ENCODE results near the gene EXOC6B. TPM values are rescaled to one million over a fixed set of nuclear protein-coding genes. Genes with fewer than 3 reads are reported as not detected.
A peak's percentile ranks its signal among the peaks of the same experiment; 100 is the strongest.

The EXOC6B gene
- total and polyA plus RNA-seq, 9 of the 15 experiments (the other 6 are each of a cell fraction or from before 2014, with no cell fraction given): 0.28 to 4.2 (median 2.0) TPM

GRCh38 chr2:72843301-72843700 is 17.5 kb upstream of the EXOC6B start:
- Histone ChIP-seq H3K4me2 (ENCODE audit: insufficient read depth, low read length) (no peak overlapping the region), H4K20me1 (replicated peaks; ENCODE audit: control insufficient read depth, insufficient read depth, low read length) (no peaks in the 10 kb centered on the region; the same call in 1 of the 2 replicates), H3K4me1 (replicated peaks in 1 of 2; ENCODE audit: control insufficient read depth in 2 of 2, insufficient read depth in 2 of 2, low read length in 2 of 2) (no peaks in the 10 kb centered on the region), H3K9ac (ENCODE audit: insufficient read depth in 1 of 2, low read depth in 2 of 2, low read length in 2 of 2) (no peak overlapping the region), H3K9me3 (replicated peaks; ENCODE audit: control insufficient read depth, insufficient read depth, low read depth, low read length) (no peaks in the 10 kb centered on the region), H3K79me2 (ENCODE audit: control insufficient read depth, insufficient read depth, low read length) (no peaks in the 10 kb centered on the region), H3K27ac (ENCODE audit: extremely low read depth, low read depth, low read length) (no peak overlapping the region), H3K36me3 (ENCODE audit: control insufficient read depth, insufficient read depth, low read length) (no peaks in the 10 kb centered on the region), H3K9me1 (ENCODE audit: control insufficient read depth, insufficient read depth, low read length) (no peaks in the 10 kb centered on the region), H3K4me3 (no peak overlapping the region), H3K27me3 (ENCODE audit: control insufficient read depth in 2 of 2, insufficient read depth in 2 of 2, low read length in 2 of 2) (peaks cover 4 to 9% of the 10 kb centered on the region in 2 experiments; a peak in 3 of 5 replicates), H2AFZ (ENCODE audit: low read depth, low read length) (no peak overlapping the region)
- TF ChIP-seq TRIM25 (IDR thresholded peaks at IDR 0.05; ENCODE audit: borderline replicate concordance) (no peak), HDAC1 (IDR thresholded peaks at IDR 0.05) (no peak), CTCF (IDR thresholded peaks at IDR 0.05 in 2 of 3, conservative IDR thresholded peaks at IDR 0.05 in 1 of 3; ENCODE audit: insufficient read depth in 2 of 3, low read depth in 1 of 3, low read length in 3 of 3) (peak in 1 of 3 experiments; percentile 12; a peak in 1 of 6 replicates), E2F8 (IDR thresholded peaks at IDR 0.05; ENCODE audit: low read depth, partially characterized antibody) (no peak)
- in situ Hi-C loops (cut with MboI): loop anchor here (5.0 kb wide), 1 partner anchor 66 kb away; no protein-coding TSS in a partner anchor
- intact Hi-C loops (cut with micrococcal nuclease): no loop called here
- BruUV-seq (replicated peaks): no TSS peak
- FAIRE-seq: no peak
- ChIA-PET CTCF (ENCODE audit: low intra/inter-chr PET ratio) (no interaction called here), POLR2A (interaction anchor here (1.4 kb wide), 1 partner anchor 21 kb away, joined by 3 read pairs; no protein-coding TSS in a partner anchor)
- no peak for ATAC-seq
- DNase-seq (ENCODE audit: extremely low read depth in 1 of 4, low spot score in 3 of 4): no peak
- 0% methylated on average over 2 of the region's 2 CpGs for WGBS (ENCODE audit: insufficient coverage, low coverage, missing lambda C conversion rate)

Measured in K562 (cell line).